Heart left ventricle (tissue), 16 donors: ENCODE data around the gene MYOCD. TPM values are rescaled to one million over a fixed set of nuclear protein-coding genes. Genes with fewer than 3 reads are reported as not detected.

ENCODE experiments used
- ATAC-seq, 4 donors: fragments of 200-7000 bp; cut with Tn5 transposase; one replicate each; pipeline ENCODE4 v1.9.1; 2020 to 2022; ENCODE audit warnings: moderate library complexity in 4 of 4, mild to moderate bottlenecking in 3 of 4, moderate number of reproducible peaks in 1 of 4
- DNase-seq, 5 donors: peaks; one replicate each; pipeline ENCODE4 v3.0.0-alpha.2; 2020
- H3K27ac ChIP-seq, 12 donors: fragments of 200-600 bp; sonication (generic) in 4 of 12; one replicate each; pipeline versions ENCODE4 v1.5.0 to v1.8.0; 2016 to 2022; ENCODE audit warnings: mild to moderate bottlenecking in 2 of 12
- H3K27me3 ChIP-seq, 9 donors: fragments of 200-600 bp; sonication (generic) in 2 of 9; one replicate each; pipeline versions ENCODE4 v1.5.1 to v1.8.0; 2016 to 2022; ENCODE audit warnings: mild to moderate bottlenecking in 3 of 9
- H3K36me3 ChIP-seq, 9 donors: fragments of 200-600 bp; sonication (generic) in 2 of 9; one replicate each; pipeline versions ENCODE4 v1.5.0 to v1.8.0; 2018 to 2022; ENCODE audit warnings: mild to moderate bottlenecking in 2 of 9
- H3K4me1 ChIP-seq, 12 donors: fragments of 200-600 bp; sonication (generic) in 4 of 12; one replicate each; pipeline versions ENCODE4 v1.5.0 to v1.8.0; 2016 to 2022; ENCODE audit warnings: mild to moderate bottlenecking in 3 of 12
- H3K4me3 ChIP-seq, 12 donors: fragments of 200-600 bp; sonication (generic) in 4 of 12; one replicate each; pipeline versions ENCODE4 v1.5.0 to v1.8.0; 2017 to 2022; ENCODE audit warnings: mild to moderate bottlenecking in 9 of 12, moderate library complexity in 4 of 12
- H3K9me3 ChIP-seq, 12 donors: fragments of 200-600 bp; sonication (generic) in 4 of 12; one replicate each; pipeline versions ENCODE4 v1.5.0 to v1.8.0; 2016 to 2022; ENCODE audit warnings: mild to moderate bottlenecking in 1 of 12
- CTCF ChIP-seq, 12 donors: fragments of 200-600 bp; sonication (generic) in 4 of 12; IDR thresholded peaks; one replicate each; pipeline versions ENCODE4 v1.5.0 to v1.8.0; 2018 to 2022; ENCODE audit warnings: antibody characterized with exemption in 12 of 12, mild to moderate bottlenecking in 5 of 12
- POLR2A ChIP-seq, 2 donors: fragments of 450-650 bp; IDR thresholded peaks; one replicate each; pipeline ENCODE4 v1.6.1; 2017; ENCODE audit warnings: antibody characterized with exemption in 2 of 2, mild to moderate bottlenecking in 2 of 2, moderate library complexity in 2 of 2
- whole genome bisulfite sequencing, 4 donors: extraction: QIAGEN DNeasy Blood & Tissue Kit in 2 of 4; methylation state at CpG; one replicate each; pipeline versions ENCODE4 v1.1.5 to v1.1.7; 2013 to 2018; 5-methylcytosine and 5-hydroxymethylcytosine counted together
- intact Hi-C, 10 donors: fragments of 100-400 bp; cut with DNase I; formaldehyde crosslinking; loops; one replicate each; pipeline versions ENCODE4 v1.11.1 to v1.14.2; 2022
- polyA plus RNA-seq, 2 donors: library from polyadenylated mRNA; stranded (reverse); fragments of 200-250 nt; gene quantifications; one replicate each; pipeline ENCODE4 v1.2.3, GENCODE V29; 2013
- total RNA-seq, 9 donors: library from RNA; depleted of rRNA in 2 of 9; stranded (reverse); fragments of >200 nt in 2 of 9; fragmentation: NEBNext Ultra II Directional in 3 of 9; extraction: Animal tissue kit (Norgen Biotek cat#: 25700) in 3 of 9; gene quantifications; one replicate each; pipeline versions ENCODE4 v1.1.0 to v1.2.4, GENCODE V29; 2016 to 2023
- donor health status: ischemic (EF 13 %, LVEDD 7.1; RV severe dilation, severe dysfunction).
- donor health status: healthy with polysubstance abuse.
- donor health status: DM: no; HTN: yes; CAD: no.
- donor health status: DM: no; HTN: no; CAD: no.
- donor health status: ischemic (EF 25% LVEDD 6.9; RV normal size, moderate dysfunction).
- donor health status: ischemic (EF 25% LVEDD 5.7; RV mildly dilated, moderate dysfunction).
- donor health status: healthy.
- donor health status: DM: yes; HTN: yes; CAD: no.
- donor health status: ischemic (EF 35%, LVEDD 5.7; RV mildly dilated, moderate dysfunction).
- donor health status: nonischemic (EF 11% LVEDD 7.7; RV severe dilation, severe dysfunction).
- donor health status: DM: yes; HTN: yes; CAD: no.
- donor health status: PGD.
- donor health status: ischemic (EF 29% LVEDD 5.4; RV normal size, mild dysfunction).
- donor health status: nonischemic (EF 23%, LVEDD 6.1; RV moderate dilation, normal function).

The MYOCD gene
- total and polyA plus RNA-seq, 11 donors = 12.9 to 77.2 (median 45.9) TPM

- TF ChIP-seq CTCF (IDR thresholded peaks at IDR 0.05) = no peak
- TF ChIP-seq POLR2A (IDR thresholded peaks at IDR 0.05) = no peak
- 72 to 76% (median 75%) methylated on average over 11 of the region's 11 CpGs for WGBS, 4 donors
- DNase-seq (no peak), ATAC-seq (no peak)
- intact Hi-C loops = loop anchor here in 6 of 10 donors (2.0 to 10.0 kb wide), 4 partner anchors 115 to 341 kb away; no protein-coding TSS in a partner anchor
- Histone ChIP-seq H3K4me3 (no peak overlapping the region), H3K27me3 (peaks cover 0 to 37% (median 5%) of the 10 kb centered on the region in 9 donors), H3K27ac (peak overlapping the region in 2 of 12 donors; percentile 89 to 91), H3K36me3 (no peaks in the 10 kb centered on the region), H3K9me3 (no peaks in the 10 kb centered on the region), H3K4me1 (peaks cover 0 to 14% (median 0%) of the 10 kb centered on the region in 12 donors)
These were observed 1.4 kb upstream of the MYOCD start for GRCh38 chr17:12664252-12664651.

GRCh38 chr17:12664894-12665262 lies 812 bp upstream of the MYOCD start:
- intact Hi-C loops = loop anchor here in 9 of 10 donors (2.0 to 10.0 kb wide), 9 partner anchors 72 to 483 kb away; partner anchors contain the start of gene ELAC2 (in 1 of the 9)
- no peak for TF ChIP-seq CTCF (IDR thresholded peaks at IDR 0.05)
- no peak for TF ChIP-seq POLR2A (IDR thresholded peaks at IDR 0.05)
- WGBS, 4 donors = 10 to 21% (median 15%) methylated on average over 11 of the region's 11 CpGs
- no peaks in the 10 kb centered on the region for H3K36me3 ChIP-seq
- ATAC-seq (no peak), DNase-seq (no peak)
- H3K27ac ChIP-seq = peak overlapping the region in 11 of 12 donors; percentile 51 to 91 (median 81)
- H3K4me1 ChIP-seq = peaks cover 0 to 14% (median 0%) of the 10 kb centered on the region in 12 donors
- H3K27me3 ChIP-seq = peaks cover 0 to 37% (median 5%) of the 10 kb centered on the region in 9 donors
- H3K4me3 ChIP-seq = peak overlapping the region; percentile 47 to 81 (median 64)
- H3K9me3 ChIP-seq = no peaks in the 10 kb centered on the region

DNA sequence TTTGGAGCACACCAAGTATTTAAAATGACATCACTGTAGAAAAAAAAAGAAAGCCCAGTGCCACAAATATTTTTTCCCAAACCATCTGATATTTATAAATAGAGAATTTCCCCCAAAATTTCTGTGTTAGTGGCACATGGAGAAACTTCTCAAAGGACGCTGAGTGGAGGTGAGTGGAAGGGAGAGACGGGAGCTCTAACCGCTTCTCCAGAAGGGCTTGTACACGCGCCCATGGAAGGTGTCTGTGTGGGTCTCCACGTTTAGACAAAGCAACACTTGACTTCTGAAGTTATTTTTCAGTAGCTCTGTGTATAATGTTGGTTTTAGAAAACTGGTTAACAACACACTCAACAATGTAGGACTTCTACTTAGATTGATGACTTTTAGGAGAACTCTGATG lies 1.0 kb downstream of the MYOCD start:
- Histone ChIP-seq H3K27me3 (peaks cover 0 to 37% (median 5%) of the 10 kb centered on the region in 9 donors), H3K4me3 (peak overlapping the region; percentile 47 to 81 (median 64)), H3K4me1 (peaks cover 0 to 26% (median 4%) of the 10 kb centered on the region in 12 donors), H3K9me3 (no peaks in the 10 kb centered on the region), H3K36me3 (no peaks in the 10 kb centered on the region), H3K27ac (peak overlapping the region; percentile 51 to 91 (median 80))
- 38 to 44% (median 41%) methylated on average over 6 of the region's 6 CpGs for WGBS, 4 donors
- ATAC-seq = peak in 2 of 4 donors; percentile 27 to 41
- DNase-seq = no peak
- intact Hi-C loops = loop anchor here (1.0 to 10.0 kb wide), 15 partner anchors 64 to 486 kb away; partner anchors contain the start of gene ELAC2 (in 1 of the 10)
- TF ChIP-seq CTCF (IDR thresholded peaks at IDR 0.05) (no peak), POLR2A (IDR thresholded peaks at IDR 0.05) (peak in 1 of 2 donors; percentile 1)

DNA sequence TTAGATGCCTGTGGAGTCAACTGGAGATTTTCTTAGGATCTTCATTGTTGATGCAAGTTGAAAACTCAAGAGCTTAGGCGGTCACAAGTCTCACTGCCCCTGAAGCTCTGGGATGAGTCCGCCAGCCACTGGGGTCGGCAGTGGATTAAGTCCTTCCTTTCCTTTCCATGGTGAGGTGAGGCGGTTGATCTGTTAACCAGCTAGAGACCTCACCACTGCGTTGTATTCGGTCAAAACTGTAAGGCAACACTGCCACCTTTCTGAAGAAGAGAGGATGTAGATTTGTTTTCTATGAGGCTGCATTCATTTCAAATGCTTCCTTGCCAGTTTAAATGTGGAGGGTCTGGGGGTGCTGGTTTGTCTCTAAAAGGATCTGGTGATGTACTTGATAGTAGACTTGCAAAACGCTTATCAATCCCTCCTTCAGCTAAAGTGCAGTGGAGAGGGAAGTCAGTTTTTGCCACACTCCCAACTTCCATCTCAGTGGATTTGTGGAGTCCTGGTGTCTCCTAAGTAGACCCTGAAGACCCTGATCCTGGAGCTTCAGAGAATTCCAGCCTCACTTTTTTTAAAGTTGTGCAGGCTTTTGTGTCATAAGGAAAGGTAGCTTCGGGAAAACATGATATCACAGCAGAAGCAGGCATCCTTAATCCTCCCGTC lies 1.7 kb downstream of the MYOCD start:
- peak; percentile 62 to 81 (median 72) for ATAC-seq
- intact Hi-C loops = loop anchor here (2.0 to 10.0 kb wide), 14 partner anchors 63 to 487 kb away; partner anchors contain the start of gene ELAC2 (in 1 of the 10)
- Histone ChIP-seq H3K27me3 (peaks cover 0 to 37% (median 5%) of the 10 kb centered on the region in 9 donors), H3K36me3 (no peaks in the 10 kb centered on the region), H3K4me3 (peak overlapping the region; percentile 47 to 81 (median 64)), H3K27ac (peak overlapping the region; percentile 51 to 91 (median 80)), H3K9me3 (no peaks in the 10 kb centered on the region), H3K4me1 (peaks cover 0 to 33% (median 5%) of the 10 kb centered on the region in 12 donors)
- TF ChIP-seq CTCF (IDR thresholded peaks at IDR 0.05) = peak in 11 of 12 donors; percentile 7 to 64 (median 45)
- peak in 1 of 2 donors; percentile 7 for TF ChIP-seq POLR2A (IDR thresholded peaks at IDR 0.05)
- WGBS, 4 donors = 7 to 12% (median 9%) methylated on average over 9 of the region's 9 CpGs
- DNase-seq = peak in 4 of 5 donors; percentile 34 to 56 (median 48)
